ENCODE data around the gene ZNF19.
"Not testable (repeated sequence)": the region's sequence is repeated elsewhere in the genome, so short reads cannot be mapped to it uniquely, and the experiment has no call there.

Gene ZNF19

GRCh38 chr16:71489122-71489521 lies at the start of gene ZNF19:
TSS of gene ZNF19 (minus strand) at chr16:71489324. CDS start at chr16:71482114, 7,210 bp downstream.
- DNase-seq: no peak

GRCh38 chr16:71537643-71538042 lies 48.5 kb upstream of the ZNF19 start:
- no peak for DNase-seq

GRCh38 chr16:71536752-71537499 lies 47.8 kb upstream of the ZNF19 start:
- DNase-seq: no peak

- no peak for DNase-seq
These were observed 43.2 kb upstream of the ZNF19 start for GRCh38 chr16:71532366-71532765.

GRCh38 chr16:71528863-71529262 lies 39.7 kb upstream of the ZNF19 start:
- no peak for DNase-seq

GRCh38 chr16:71528257-71528656 lies 39.1 kb upstream of the ZNF19 start:
- no peak for DNase-seq

- no peak for DNase-seq
These were observed 37.0 kb upstream of the ZNF19 start, which contains the start of gene CHST4 for GRCh38 chr16:71526111-71526631. TSS of gene CHST4 (plus strand) at chr16:71526426. CDS start at chr16:71536678, 10,252 bp downstream.

GRCh38 chr16:71524566-71525553 lies 35.7 kb upstream of the ZNF19 start:
- DNase-seq: no peak

GRCh38 chr16:71520550-71520949 lies 31.4 kb upstream of the ZNF19 start:
- DNase-seq: no peak

GRCh38 chr16:71515026-71515425 lies 25.9 kb upstream of the ZNF19 start:
- DNase-seq: no peak

- DNase-seq: no peak
These were observed 25.4 kb upstream of the ZNF19 start for GRCh38 chr16:71514476-71514875.

GRCh38 chr16:71513302-71513701 lies 24.2 kb upstream of the ZNF19 start:
- DNase-seq: no peak

GRCh38 chr16:71507061-71507460 lies 17.9 kb upstream of the ZNF19 start:
- no peak for DNase-seq

GRCh38 chr16:71504901-71505300 lies 15.8 kb upstream of the ZNF19 start:
- DNase-seq: no peak

GRCh38 chr16:71504051-71504450 lies 14.9 kb upstream of the ZNF19 start:
- not testable (repeated sequence) for DNase-seq

GRCh38 chr16:71501547-71501946 lies 12.4 kb upstream of the ZNF19 start:
- no peak for DNase-seq

GRCh38 chr16:71500964-71501363 lies 11.8 kb upstream of the ZNF19 start:
- DNase-seq: no peak

GRCh38 chr16:71499775-71500364 lies 10.7 kb upstream of the ZNF19 start:
- DNase-seq: no peak

GRCh38 chr16:71498031-71498430 lies 8.9 kb upstream of the ZNF19 start:
- no peak for DNase-seq

GRCh38 chr16:71493213-71493612 lies 4.1 kb upstream of the ZNF19 start:
- DNase-seq: no peak

GRCh38 chr16:71492786-71493185 lies 3.7 kb upstream of the ZNF19 start:
- no peak for DNase-seq

- no peak for DNase-seq
These were observed 1.9 kb upstream of the ZNF19 start for GRCh38 chr16:71491054-71491453.

GRCh38 chr16:71490361-71490760 lies 1.2 kb upstream of the ZNF19 start:
- DNase-seq: no peak

Data from GF-D8 (cell line).